HG03039 (cell line): ENCODE data around the gene ZNF219.
"Not testable (repeated sequence)": the region's sequence is repeated elsewhere in the genome, so short reads cannot be mapped to it uniquely, and the experiment has no call there.

Experiments used
- ATAC-seq: cut with Tn5 transposase; IDR thresholded peaks from one replicate; pipeline ENCODE4 v1.9.1; 2021; ENCODE audit warnings: mild to moderate bottlenecking, moderate library complexity; ENCODE audit not compliant: unreplicated experiment

The ZNF219 gene

DNA sequence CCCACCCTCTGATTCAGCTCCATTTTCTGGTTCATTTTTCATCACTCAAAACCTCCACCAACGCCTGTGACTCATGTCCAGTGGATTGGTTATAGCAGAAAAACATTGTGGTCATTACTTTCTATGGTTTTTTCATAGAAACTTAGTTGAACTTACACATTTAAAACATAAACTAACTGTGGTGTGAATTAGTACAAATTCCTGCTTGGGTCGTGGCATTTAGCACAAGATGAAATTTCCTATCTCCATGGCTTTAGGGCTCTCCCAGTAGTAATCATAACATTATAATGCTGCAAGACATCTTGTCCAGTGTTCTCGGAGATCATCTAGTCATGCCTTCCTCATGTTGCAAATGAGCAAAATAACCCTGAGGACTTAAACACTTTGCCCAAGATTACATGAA is 49.2 kb downstream of the ZNF219 start:
- ATAC-seq: no peak

GRCh38 chr14:21048638-21049037 is 49.8 kb downstream of the ZNF219 start:
- no peak for ATAC-seq

- ATAC-seq: no peak
These were observed 51.1 kb downstream of the ZNF219 start for GRCh38 chr14:21047378-21047781.

GRCh38 chr14:21043974-21044618 is 54.4 kb downstream of the ZNF219 start:
- no peak for ATAC-seq

- no peak for ATAC-seq
These were observed 55.0 kb downstream of the ZNF219 start for GRCh38 chr14:21043387-21043973.

DNA sequence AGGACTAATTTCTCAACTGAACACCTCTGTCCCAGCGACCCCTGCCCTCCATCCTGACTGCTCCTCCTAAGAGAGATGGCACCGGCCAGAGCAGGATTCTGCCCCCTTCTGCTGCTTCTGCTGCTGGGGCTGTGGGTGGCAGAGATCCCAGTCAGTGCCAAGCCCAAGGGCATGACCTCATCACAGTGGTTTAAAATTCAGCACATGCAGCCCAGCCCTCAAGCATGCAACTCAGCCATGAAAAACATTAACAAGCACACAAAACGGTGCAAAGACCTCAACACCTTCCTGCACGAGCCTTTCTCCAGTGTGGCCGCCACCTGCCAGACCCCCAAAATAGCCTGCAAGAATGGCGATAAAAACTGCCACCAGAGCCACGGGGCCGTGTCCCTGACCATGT is 55.5 kb downstream of the ZNF219 start:
- no peak for ATAC-seq

- no peak for ATAC-seq
These were observed 56.6 kb downstream of the ZNF219 start, which contains the start of gene RNASE7 for GRCh38 chr14:21041676-21042433. Gene RNASE7 (plus strand): TSS chr14:21042362. CDS start chr14:21042993, 631 bp downstream.

DNA sequence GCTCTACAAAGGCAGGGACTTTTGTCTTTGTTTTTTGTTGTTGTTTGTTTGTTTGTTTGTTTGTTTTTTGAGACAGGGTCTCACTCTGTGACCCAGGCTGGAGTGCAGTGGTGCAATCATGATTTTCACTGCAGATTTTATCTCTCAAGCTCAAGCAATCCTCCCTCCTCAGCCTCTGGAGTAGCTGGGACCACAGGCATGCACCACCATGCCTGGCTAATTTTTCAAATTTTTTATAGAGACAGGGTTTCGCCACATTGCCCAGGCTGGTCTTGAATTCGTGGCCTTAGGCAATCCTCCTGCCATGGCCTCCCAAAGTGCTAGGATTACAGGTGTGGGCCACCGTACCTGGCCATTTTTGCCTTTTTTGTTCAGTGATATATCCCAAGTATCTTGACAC is 57.5 kb downstream of the ZNF219 start:
- not testable (repeated sequence) for ATAC-seq

- ATAC-seq: no peak
These were observed 58.0 kb downstream of the ZNF219 start for GRCh38 chr14:21040370-21040925.
